Endothelial cell of umbilical vein (primary cell): Measurements from ENCODE around the gene HYAL3. TPM values are rescaled to one million over a fixed set of nuclear protein-coding genes. Genes with fewer than 3 reads are reported as not detected.
A peak's percentile ranks its signal among the peaks of the same experiment; 100 is the strongest.

ENCODE experiments used
- BruUV-seq: library from RNA; stranded (reverse); fragments of 400-500 nt; replicated peaks from 2 replicates; lab custom pipeline; 2021; lab: Mats Ljungman, UMichigan
- CTCF ChIA-PET: fragments of 300-600, 350-600 bp; sonication (Branson Sonifier 250); formaldehyde crosslinking; loops from one replicate; lab custom pipeline; 2021; ENCODE audit warnings: antibody characterized with exemption, inconsistent platforms; lab: Charles Lee
- POLR2A ChIA-PET: fragments of 300-600, 350-600 bp; sonication (Branson Sonifier 250); formaldehyde crosslinking; loops from one replicate; lab custom pipeline; 2021; ENCODE audit warnings: antibody characterized with exemption, inconsistent platforms; lab: Charles Lee
- DNase-seq: peaks from one replicate; pipeline ENCODE4 v3.0.0-alpha.2; 2011; ENCODE audit warnings: low read depth, low spot score
- FAIRE-seq: peaks from 2 replicates; lab custom pipeline; 2011; peaks lifted over from hg19 to GRCh38; lab: Jason Lieb, UNC
- H2AFZ ChIP-seq: 2 replicates; pipeline ENCODE4 v1.6.0; 2012; ENCODE audit warnings: low read depth, low read length, control low read depth, inconsistent platforms
- H3K27ac ChIP-seq: 2 replicates; pipeline ENCODE4 v1.5.1; 2011; ENCODE audit warnings: low read depth, mild to moderate bottlenecking, control low read depth, low read length, moderate library complexity; ENCODE audit not compliant: insufficient read depth
- H3K27me3 ChIP-seq, 2 experiments: 2 replicates each; pipeline versions ENCODE4 v1.6.0 to v1.6.1; 2011; ENCODE audit warnings: low read length in 2 of 2, mixed read lengths in 1 of 2; ENCODE audit not compliant: control insufficient read depth in 2 of 2, insufficient read depth in 2 of 2
- H3K36me3 ChIP-seq, 2 experiments: 2 replicates in 1 of 2; 3 replicates in 1 of 2; pipeline ENCODE4 v1.5.1; 2011; ENCODE audit warnings: low read length in 2 of 2, mild to moderate bottlenecking in 1 of 2, moderate library complexity in 1 of 2; ENCODE audit not compliant: control insufficient read depth in 2 of 2, insufficient read depth in 2 of 2; ENCODE audit errors: extremely low read depth in 1 of 2
- H3K4me1 ChIP-seq: 3 replicates; pipeline ENCODE4 v1.5.1; 2011; ENCODE audit warnings: mild to moderate bottlenecking, low read length; ENCODE audit not compliant: control insufficient read depth, insufficient read depth; ENCODE audit errors: extremely low read depth
- H3K4me2 ChIP-seq: 2 replicates; pipeline ENCODE4 v1.6.1; 2011; ENCODE audit warnings: low read length, control low read depth, mixed read lengths; ENCODE audit not compliant: insufficient read depth
- H3K4me3 ChIP-seq, 3 experiments: fragments of 200-600 bp in 1 of 3; sonication (generic), shearing (Covaris generic) in 1 of 3; replicated peaks in 1 of 3; 2 replicates each; pipeline ENCODE4 v1.5.1; 2011 to 2016; ENCODE audit warnings: control low read depth in 3 of 3, low read length in 3 of 3, mild to moderate bottlenecking in 2 of 3, inconsistent platforms in 1 of 3, low read depth in 1 of 3, moderate library complexity in 1 of 3; ENCODE audit not compliant: insufficient read depth in 1 of 3
- H3K79me2 ChIP-seq: 2 replicates; pipeline ENCODE4 v1.6.0; 2012; ENCODE audit warnings: low read length, inconsistent platforms; ENCODE audit not compliant: control insufficient read depth, insufficient read depth
- H3K9ac ChIP-seq: replicated peaks from 2 replicates; pipeline ENCODE3; 2011; ENCODE audit warnings: low read length, control low read depth; ENCODE audit not compliant: insufficient read depth; ENCODE audit errors: extremely low read depth
- H3K9me1 ChIP-seq: replicated peaks from 3 replicates; pipeline ENCODE4 v1.6.0; 2011; ENCODE audit warnings: mild to moderate bottlenecking, low read length; ENCODE audit not compliant: control insufficient read depth, insufficient read depth; ENCODE audit errors: extremely low read depth
- H3K9me3 ChIP-seq: replicated peaks from 2 replicates; pipeline ENCODE4 v1.5.1; 2012; ENCODE audit warnings: low read length, inconsistent platforms; ENCODE audit not compliant: control insufficient read depth, insufficient read depth
- H4K20me1 ChIP-seq: replicated peaks from 2 replicates; pipeline ENCODE3; 2011; ENCODE audit warnings: mild to moderate bottlenecking, low read length; ENCODE audit not compliant: control insufficient read depth, insufficient read depth; ENCODE audit errors: extremely low read depth
- GATA2 ChIP-seq: IDR thresholded peaks from 2 replicates; pipeline ENCODE4 v1.7.0; 2011; ENCODE audit warnings: low read depth, mild to moderate bottlenecking, moderate library complexity, mixed read lengths, low read length; ENCODE audit not compliant: insufficient read length, insufficient read depth
- MYC ChIP-seq: IDR thresholded peaks from one replicate; pipeline ENCODE4 v1.6.1; 2011; ENCODE audit warnings: mild to moderate bottlenecking, low read depth, low read length
- POLR2A ChIP-seq: IDR thresholded peaks from 2 replicates; pipeline ENCODE4 v1.6.1; 2012; ENCODE audit warnings: low read depth, mild to moderate bottlenecking, control low read depth, low read length
- dilution Hi-C: fragments of 300-500 bp; cut with MboI; formaldehyde crosslinking; loops from one replicate; pipeline ENCODE4 v1.15.0; 2019; ENCODE audit warnings: low sequenced_read_pairs; ENCODE audit not compliant: extremely low pct_ligation_motif_present
- intact Hi-C: fragments of 100-400 bp; cut with micrococcal nuclease; formaldehyde crosslinking; loops from one replicate; pipeline ENCODE4 v1.10.0; 2022
- polyA plus RNA-seq, 4 experiments: library from polyadenylated mRNA; depleted of rRNA in 3 of 4; stranded (reverse) in 3 of 4; unstranded in 1 of 4; fragments of >200 nt; gene quantifications; 2 replicates each; pipeline versions ENCODE4 v1.2.1 to v1.2.3, GENCODE V29; 2011 to 2012; ENCODE audit warnings: missing spikeins in 1 of 4
- total RNA-seq: library from RNA; stranded (reverse); gene quantifications from 2 replicates; pipeline ENCODE4 v1.2.3, GENCODE V29; 2021
- TF ChIP-seq, protein P1 (sequence below), 2 donors: IDR thresholded peaks; 1 replicate in 1 of 2; 2 replicates in 1 of 2; pipeline ENCODE4 v1.5.1; 2011; ENCODE audit warnings: low read length in 2 of 2, mild to moderate bottlenecking in 2 of 2, moderate library complexity in 2 of 2, control low read depth in 1 of 2, inconsistent platforms in 1 of 2, low read depth in 1 of 2; ENCODE audit not compliant: insufficient read depth in 1 of 2; ENCODE audit errors: extremely low read depth in 1 of 2

HYAL3 gene
- total and polyA plus RNA-seq, 2 donors (not counting 3 experiments of a cell fraction or from before 2014, with no cell fraction given), result 4.8 to 11.5 TPM

GRCh38 chr3:50318615-50319014 is 19.4 kb upstream of the HYAL3 start:
- peaks cover 55% of the 10 kb centered on the region for H3K4me1 ChIP-seq
- peaks cover 17 to 47% of the 10 kb centered on the region in 2 experiments for H3K36me3 ChIP-seq
- CTCF ChIA-PET, result interaction anchor here (1.6 to 1.7 kb wide), 2 partner anchors 15 to 19 kb away, joined by 3 to 6 read pairs; partner anchors contain the start of genes HYAL1, HYAL3 and NAA80
- no peaks in the 10 kb centered on the region for H4K20me1 ChIP-seq
- H3K27me3 ChIP-seq, result no peaks in the 10 kb centered on the region
- H3K4me2 ChIP-seq, result peak overlapping the region; percentile 69
- BruUV-seq, result no TSS peak
- POLR2A ChIA-PET, result interaction anchor here (0.6 to 0.8 kb wide), 2 partner anchors 9 to 56 kb away, joined by 3 to 7 read pairs; partner anchors contain the start of gene TUSC2
- no peak overlapping the region for H3K27ac ChIP-seq
- DNase-seq, result no peak
- dilution Hi-C loops, result no loop called here
- no peak overlapping the region for H3K9ac ChIP-seq
- peak overlapping the region in 2 of 3 experiments; percentile 11 to 89 for H3K4me3 ChIP-seq
- H2AFZ ChIP-seq, result no peak overlapping the region
- FAIRE-seq, result peak; percentile 12
- H3K79me2 ChIP-seq, result peaks cover 52% of the 10 kb centered on the region
- TF ChIP-seq POLR2A (peak; percentile 2), MYC (no peak)
- no peaks in the 10 kb centered on the region for H3K9me3 ChIP-seq
- H3K9me1 ChIP-seq, result no peaks in the 10 kb centered on the region
- intact Hi-C loops, result no loop called here

- DNase-seq, result no peak
- Histone ChIP-seq H3K27ac (no peak overlapping the region), H3K4me1 (peaks cover 51% of the 10 kb centered on the region), H3K36me3 (peaks cover 17 to 47% of the 10 kb centered on the region in 2 experiments), H3K4me3 (peak overlapping the region in 1 of 3 experiments; percentile 11), H3K9me1 (no peaks in the 10 kb centered on the region), H3K4me2 (peak overlapping the region; percentile 69), H2AFZ (no peak overlapping the region), H3K9ac (no peak overlapping the region), H3K27me3 (no peaks in the 10 kb centered on the region), H3K79me2 (peaks cover 52% of the 10 kb centered on the region), H3K9me3 (no peaks in the 10 kb centered on the region), H4K20me1 (no peaks in the 10 kb centered on the region)
- intact Hi-C loops, result no loop called here
- POLR2A ChIA-PET, result interaction anchor here (0.8 kb wide), 1 partner anchor 10 kb away, joined by 3 read pairs; the partner anchor contains the start of gene TUSC2
- no TSS peak for BruUV-seq
- dilution Hi-C loops, result no loop called here
- CTCF ChIA-PET, result interaction anchor here (1.6 to 1.7 kb wide), 2 partner anchors 15 to 19 kb away, joined by 3 to 6 read pairs; partner anchors contain the start of genes HYAL1, HYAL3 and NAA80
- FAIRE-seq, result no peak
- TF ChIP-seq GATA2 (no peak), POLR2A (peak; percentile 72)
- TF ChIP-seq, protein P1, sequence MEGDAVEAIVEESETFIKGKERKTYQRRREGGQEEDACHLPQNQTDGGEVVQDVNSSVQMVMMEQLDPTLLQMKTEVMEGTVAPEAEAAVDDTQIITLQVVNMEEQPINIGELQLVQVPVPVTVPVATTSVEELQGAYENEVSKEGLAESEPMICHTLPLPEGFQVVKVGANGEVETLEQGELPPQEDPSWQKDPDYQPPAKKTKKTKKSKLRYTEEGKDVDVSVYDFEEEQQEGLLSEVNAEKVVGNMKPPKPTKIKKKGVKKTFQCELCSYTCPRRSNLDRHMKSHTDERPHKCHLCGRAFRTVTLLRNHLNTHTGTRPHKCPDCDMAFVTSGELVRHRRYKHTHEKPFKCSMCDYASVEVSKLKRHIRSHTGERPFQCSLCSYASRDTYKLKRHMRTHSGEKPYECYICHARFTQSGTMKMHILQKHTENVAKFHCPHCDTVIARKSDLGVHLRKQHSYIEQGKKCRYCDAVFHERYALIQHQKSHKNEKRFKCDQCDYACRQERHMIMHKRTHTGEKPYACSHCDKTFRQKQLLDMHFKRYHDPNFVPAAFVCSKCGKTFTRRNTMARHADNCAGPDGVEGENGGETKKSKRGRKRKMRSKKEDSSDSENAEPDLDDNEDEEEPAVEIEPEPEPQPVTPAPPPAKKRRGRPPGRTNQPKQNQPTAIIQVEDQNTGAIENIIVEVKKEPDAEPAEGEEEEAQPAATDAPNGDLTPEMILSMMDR (IDR thresholded peaks at IDR 0.05; ENCODE audit: extremely low read depth in 1 of 2, insufficient read depth in 1 of 2, low read depth in 1 of 2, low read length in 2 of 2), result no peak
Observed at GRCh38 chr3:50318163-50318562, 19.0 kb upstream of the HYAL3 start.
